ENCODE measurements around the gene ZNF74.

The ZNF74 gene

DNA sequence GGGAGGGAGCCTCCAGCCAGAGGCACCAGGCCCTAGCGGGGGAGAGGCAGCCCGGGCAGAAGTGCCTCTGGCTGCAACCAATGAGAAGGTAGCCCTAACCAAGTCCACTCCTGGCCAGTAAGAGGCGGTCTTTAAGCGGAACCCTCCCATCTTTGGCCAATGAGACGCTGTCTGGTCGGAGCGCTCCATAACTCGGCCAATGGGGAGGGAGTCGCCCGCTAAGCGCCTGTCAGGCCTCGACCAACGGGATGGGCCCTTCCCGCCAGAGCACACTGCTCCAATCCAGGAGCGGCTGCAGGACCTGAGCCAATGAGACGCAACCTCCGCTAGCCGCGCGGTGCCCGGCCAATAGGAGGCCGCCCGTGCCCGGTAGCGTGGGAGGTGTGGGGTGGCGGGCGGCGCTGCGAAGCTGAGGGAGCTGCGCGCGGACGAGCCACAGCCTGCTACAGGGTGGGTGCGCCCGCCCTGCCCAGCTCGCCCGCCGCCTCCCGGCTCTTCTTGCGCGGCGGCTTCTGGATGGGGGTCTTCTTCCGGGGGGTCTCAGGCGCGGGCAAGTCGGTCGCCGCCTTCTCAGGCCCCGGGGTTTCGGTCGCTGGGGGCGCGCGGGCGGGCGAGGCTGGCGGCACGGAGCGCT lies 31.1 kb downstream of the ZNF74 start:
- Mint-ChIP-seq H3K36me3 (ENCODE audit: low read depth) (peaks cover 3% of the 10 kb centered on the region), H3K9me3 (no peaks in the 10 kb centered on the region), H3K27me3 (ENCODE audit: low read depth) (peaks cover 35% of the 10 kb centered on the region), H3K4me3 (peak overlapping the region; percentile 49), H3K4me1 (ENCODE audit: low read depth) (peaks cover 4% of the 10 kb centered on the region), H3K27ac (no peak overlapping the region)
- DNase-seq (ENCODE audit: low spot score): no peak

DNA sequence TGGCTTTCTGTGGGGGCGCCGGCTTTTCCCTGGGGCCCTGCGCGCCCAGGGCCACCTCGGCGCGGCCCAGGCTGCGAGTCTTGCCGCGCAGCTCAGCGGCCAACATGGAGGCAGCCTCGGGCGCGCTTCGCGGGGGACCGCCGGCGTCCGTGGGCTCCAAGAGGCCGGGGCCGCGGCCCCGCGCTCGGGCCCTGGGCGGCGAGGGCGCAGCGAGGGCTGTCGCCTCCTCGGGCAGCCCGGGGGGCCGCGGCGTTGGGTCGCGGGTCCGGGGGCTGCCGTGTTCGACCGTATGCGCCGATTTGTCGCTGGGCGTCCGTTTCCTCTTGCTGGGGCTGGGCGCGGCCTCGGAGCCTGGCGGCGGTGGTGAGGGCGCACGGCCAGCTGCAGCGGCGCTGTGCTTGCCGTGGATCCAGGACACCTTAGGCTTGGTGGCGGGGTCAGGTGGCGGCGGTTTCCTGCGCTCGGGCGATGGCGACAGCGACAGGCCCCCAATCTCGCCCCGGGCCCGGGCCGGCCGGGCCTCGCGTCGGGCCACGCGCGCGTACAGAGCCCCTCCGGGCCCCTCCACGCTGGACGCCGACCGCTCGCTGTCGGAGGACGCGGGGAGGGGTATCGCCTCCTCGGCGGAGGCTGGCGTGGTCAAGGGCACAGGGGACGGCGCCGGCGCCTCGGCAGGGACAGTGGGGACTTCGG lies 31.8 kb downstream of the ZNF74 start:
- DNase-seq (ENCODE audit: low spot score): no peak
- Mint-ChIP-seq H3K27me3 (ENCODE audit: low read depth) (peaks cover 40% of the 10 kb centered on the region), H3K4me3 (no peak overlapping the region), H3K27ac (no peak overlapping the region), H3K36me3 (ENCODE audit: low read depth) (peaks cover 3% of the 10 kb centered on the region), H3K9me3 (no peaks in the 10 kb centered on the region), H3K4me1 (ENCODE audit: low read depth) (peaks cover 4% of the 10 kb centered on the region)

DNA sequence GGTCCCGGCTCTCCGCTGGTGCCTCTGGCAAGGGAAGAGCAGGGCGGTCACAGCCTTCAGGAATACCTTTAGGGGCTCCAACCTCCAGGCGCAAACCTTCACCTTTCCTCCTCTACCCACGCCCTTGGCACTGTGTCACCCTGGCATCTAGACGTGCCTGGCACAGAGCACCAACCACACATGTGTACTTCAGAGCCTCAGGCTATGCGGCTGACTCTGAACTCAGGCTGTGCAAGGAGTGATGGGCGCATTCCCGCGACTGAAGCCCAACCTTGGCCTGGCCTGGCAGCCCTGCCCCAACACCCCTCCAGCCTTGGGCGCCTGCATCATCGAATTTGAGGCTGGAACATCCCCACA lies 32.3 kb downstream of the ZNF74 start:
- no peak overlapping the region for H3K27ac Mint-ChIP-seq
- H3K27me3 Mint-ChIP-seq (ENCODE audit: low read depth): peaks cover 42% of the 10 kb centered on the region
- H3K36me3 Mint-ChIP-seq (ENCODE audit: low read depth): peaks cover 3% of the 10 kb centered on the region
- DNase-seq (ENCODE audit: low spot score): no peak
- H3K9me3 Mint-ChIP-seq: no peaks in the 10 kb centered on the region
- H3K4me1 Mint-ChIP-seq (ENCODE audit: low read depth): peaks cover 4% of the 10 kb centered on the region
- peak overlapping the region; percentile 3 for H3K4me3 Mint-ChIP-seq

DNA sequence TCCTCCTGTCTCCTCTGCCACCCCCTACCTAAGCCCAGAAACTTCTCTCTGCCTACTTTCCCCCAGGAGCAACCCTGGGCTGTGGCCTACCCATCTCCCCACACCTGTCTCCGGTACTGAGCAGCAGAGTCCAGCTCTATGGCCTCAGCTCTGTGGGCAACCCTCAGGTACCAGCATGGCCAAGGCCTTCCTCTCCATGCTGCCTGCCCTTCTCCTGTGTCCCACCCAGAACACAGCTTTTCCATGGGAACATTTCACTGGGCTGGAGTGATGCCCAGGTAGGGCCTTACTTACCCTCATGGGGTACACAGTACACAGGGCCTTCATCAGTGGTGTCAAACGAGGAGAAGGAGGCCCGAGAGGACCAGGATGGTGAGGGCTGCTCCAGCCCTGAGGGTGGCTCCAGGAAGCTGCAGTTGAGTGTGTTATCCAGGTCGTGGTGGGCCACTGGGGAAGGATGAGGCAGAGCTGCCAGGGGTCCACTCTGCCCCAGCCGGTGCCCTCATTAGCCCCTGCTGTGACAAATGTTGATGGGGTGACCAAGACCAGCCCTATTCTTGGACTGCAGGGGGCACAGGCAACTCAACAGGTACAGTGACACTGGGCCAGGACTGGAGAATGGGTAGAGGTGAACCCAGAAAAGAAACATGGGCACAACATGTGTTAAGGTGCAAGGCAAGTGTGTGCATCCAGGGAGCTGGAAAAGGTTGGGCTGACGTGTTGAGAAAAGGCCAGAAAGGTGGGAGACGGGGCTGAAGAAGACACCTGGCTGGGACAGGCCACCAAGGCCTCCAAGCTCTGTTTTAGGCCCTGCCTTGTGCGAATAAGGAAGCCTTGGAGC lies 33.4 kb downstream of the ZNF74 start:
- peaks cover 6% of the 10 kb centered on the region for H3K4me1 Mint-ChIP-seq (ENCODE audit: low read depth)
- no peak for DNase-seq (ENCODE audit: low spot score)
- H3K36me3 Mint-ChIP-seq (ENCODE audit: low read depth): peaks cover 3% of the 10 kb centered on the region
- H3K27ac Mint-ChIP-seq: no peak overlapping the region
- H3K4me3 Mint-ChIP-seq: peak overlapping the region; percentile 26
- H3K9me3 Mint-ChIP-seq: no peaks in the 10 kb centered on the region
- peaks cover 48% of the 10 kb centered on the region for H3K27me3 Mint-ChIP-seq (ENCODE audit: low read depth)

DNA sequence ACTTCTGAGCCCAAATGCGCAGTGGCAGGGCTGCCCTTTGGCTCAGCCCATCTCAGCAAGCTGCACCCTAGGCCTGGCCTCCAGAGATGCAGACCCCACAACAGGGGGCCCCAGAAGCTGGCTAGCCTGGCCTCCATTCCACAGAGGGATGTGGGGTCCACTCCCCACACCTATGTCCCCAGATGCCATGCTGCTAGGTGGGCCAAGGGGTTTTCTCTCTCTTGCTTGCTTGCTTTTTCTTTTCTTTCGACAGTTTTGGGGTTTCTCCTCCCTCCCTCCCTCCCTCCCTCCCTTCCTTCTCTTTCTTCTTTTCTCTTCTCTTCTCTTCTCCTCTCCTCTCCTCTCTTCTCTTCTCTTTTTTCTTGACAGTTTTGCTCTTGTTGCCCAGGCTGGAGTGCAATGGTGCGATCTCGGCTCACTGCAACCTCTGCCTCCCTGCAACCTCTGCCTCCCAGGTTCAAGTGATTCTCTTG lies 34.0 kb downstream of the ZNF74 start:
- Mint-ChIP-seq H3K9me3 (no peaks in the 10 kb centered on the region), H3K4me1 (ENCODE audit: low read depth) (peaks cover 6% of the 10 kb centered on the region), H3K27ac (no peak overlapping the region), H3K4me3 (no peak overlapping the region), H3K36me3 (ENCODE audit: low read depth) (peaks cover 4% of the 10 kb centered on the region), H3K27me3 (ENCODE audit: low read depth) (peaks cover 55% of the 10 kb centered on the region)
- DNase-seq (ENCODE audit: low spot score): no peak

DNA sequence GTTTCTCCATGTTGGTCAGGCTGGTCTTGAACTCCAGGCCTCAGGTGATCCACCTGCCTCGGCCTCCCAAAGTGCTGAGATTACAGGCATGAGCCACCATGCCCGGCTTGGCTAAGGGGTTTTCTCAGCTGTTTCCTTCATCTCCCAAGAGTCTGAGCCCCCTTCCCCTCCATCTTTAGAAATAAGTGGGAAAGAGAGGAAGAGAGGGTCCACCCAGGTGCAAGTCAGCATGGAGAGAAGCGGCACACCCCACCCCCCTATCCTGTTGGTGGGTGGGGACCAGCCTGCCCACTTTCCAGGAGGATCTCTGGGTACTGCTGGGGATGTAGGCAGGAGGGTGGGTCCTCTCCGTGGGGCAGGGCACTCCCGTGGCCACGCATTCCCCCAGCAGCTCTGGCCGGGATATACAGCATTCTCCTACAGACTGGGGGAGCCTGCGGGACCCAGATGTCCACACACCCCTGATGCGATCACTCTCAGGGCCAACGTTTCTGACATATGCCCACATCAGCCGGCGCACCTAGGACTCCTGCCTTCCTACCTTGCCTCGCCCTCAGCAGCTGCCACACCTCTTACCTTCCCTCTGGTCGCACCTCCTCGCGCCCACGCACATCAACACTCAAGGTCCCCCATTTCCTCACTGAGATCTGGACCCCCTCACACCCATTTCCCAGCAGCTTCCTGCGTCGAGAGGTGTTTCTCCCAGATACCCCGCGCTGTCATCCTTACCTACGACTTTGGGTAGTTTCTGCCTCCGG lies 34.7 kb downstream of the ZNF74 start:
- Mint-ChIP-seq H3K36me3 (ENCODE audit: low read depth) (peaks cover 3% of the 10 kb centered on the region), H3K27ac (peak overlapping the region; percentile 64), H3K4me3 (peak overlapping the region; percentile 90), H3K27me3 (ENCODE audit: low read depth) (peaks cover 55% of the 10 kb centered on the region), H3K4me1 (ENCODE audit: low read depth) (peaks cover 6% of the 10 kb centered on the region), H3K9me3 (no peaks in the 10 kb centered on the region)
- no peak for DNase-seq (ENCODE audit: low spot score)

DNA sequence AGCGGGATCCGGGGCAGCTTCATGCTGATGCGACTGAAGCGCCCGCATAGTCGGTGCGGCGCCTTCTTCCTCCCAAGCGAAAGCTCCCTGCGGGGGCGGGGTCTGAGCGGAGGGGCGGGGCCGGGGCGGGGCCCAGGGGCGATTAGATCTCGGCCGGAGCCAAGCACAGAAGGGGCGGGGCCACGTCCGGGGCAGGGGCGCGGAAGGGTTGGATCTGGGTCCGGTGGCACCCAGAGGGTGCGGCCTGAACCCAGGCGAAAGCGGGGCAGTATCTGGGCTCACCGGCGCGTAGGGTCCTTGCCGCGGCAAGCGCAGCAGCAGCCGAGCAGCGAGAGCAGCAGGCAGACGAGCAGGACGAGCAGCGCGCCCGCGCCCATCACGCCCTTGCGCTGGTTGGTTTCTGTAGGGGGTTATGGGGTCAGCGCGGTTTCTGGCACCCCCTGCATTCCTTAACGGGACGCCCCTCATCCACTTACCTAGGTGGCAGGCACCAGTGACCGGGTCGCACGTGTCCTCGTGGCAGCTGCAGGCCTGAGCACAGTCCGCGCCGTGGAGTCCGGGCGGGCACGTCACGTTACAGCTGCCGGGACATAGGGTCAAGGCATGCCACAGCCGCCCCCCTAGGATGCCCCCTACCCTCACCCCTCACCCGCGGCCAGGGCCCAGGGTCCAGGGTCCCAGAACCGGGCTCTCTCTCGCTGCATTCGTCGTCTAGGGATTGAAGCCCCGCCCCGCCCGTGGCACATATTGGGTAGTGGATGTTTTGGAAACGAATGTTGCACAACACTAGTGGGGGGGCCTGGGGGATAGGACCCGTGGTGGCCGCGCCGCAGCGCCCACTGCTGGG lies 35.5 kb downstream of the ZNF74 start:
- Mint-ChIP-seq H3K9me3 (no peaks in the 10 kb centered on the region), H3K27ac (peak overlapping the region; percentile 64), H3K4me1 (ENCODE audit: low read depth) (peaks cover 6% of the 10 kb centered on the region), H3K36me3 (ENCODE audit: low read depth) (peaks cover 3% of the 10 kb centered on the region), H3K27me3 (ENCODE audit: low read depth) (peaks cover 60% of the 10 kb centered on the region), H3K4me3 (peak overlapping the region; percentile 90)
- DNase-seq (ENCODE audit: low spot score): peak; percentile 74

DNA sequence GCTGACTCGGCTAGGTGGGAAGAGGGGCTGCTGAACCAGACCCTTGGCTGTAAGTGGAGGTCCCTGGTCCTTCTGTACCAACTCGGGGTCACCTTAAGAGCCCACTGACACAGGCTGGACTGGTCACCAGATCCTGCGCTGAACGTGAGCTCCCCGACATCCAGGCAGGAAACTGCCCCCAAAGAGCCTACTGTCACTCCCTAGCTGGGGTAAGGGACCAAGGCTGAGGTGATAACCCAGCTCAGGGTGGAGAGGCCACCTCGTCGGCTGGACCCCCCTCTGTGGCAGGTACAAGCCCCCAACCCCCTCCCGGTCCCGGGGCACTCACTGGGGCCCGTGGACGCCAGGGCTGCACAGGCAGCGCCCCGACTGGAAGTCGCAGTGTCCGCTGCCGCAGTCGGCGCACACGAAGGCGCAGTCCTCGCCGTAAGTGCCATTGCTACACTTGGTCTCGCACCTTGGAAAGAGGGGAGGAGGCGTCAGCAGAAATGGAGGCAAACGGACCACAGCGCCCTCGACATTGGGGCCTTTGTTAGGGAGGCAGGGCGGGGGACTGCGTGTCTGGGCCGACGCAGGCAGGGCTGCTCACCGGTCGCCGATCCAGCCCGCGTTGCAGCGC lies 36.3 kb downstream of the ZNF74 start:
- Mint-ChIP-seq H3K4me3 (peak overlapping the region; percentile 90), H3K27ac (no peak overlapping the region), H3K27me3 (ENCODE audit: low read depth) (peaks cover 64% of the 10 kb centered on the region), H3K9me3 (no peaks in the 10 kb centered on the region), H3K36me3 (ENCODE audit: low read depth) (peaks cover 3% of the 10 kb centered on the region), H3K4me1 (ENCODE audit: low read depth) (peaks cover 6% of the 10 kb centered on the region)
- no peak for DNase-seq (ENCODE audit: low spot score)

DNA sequence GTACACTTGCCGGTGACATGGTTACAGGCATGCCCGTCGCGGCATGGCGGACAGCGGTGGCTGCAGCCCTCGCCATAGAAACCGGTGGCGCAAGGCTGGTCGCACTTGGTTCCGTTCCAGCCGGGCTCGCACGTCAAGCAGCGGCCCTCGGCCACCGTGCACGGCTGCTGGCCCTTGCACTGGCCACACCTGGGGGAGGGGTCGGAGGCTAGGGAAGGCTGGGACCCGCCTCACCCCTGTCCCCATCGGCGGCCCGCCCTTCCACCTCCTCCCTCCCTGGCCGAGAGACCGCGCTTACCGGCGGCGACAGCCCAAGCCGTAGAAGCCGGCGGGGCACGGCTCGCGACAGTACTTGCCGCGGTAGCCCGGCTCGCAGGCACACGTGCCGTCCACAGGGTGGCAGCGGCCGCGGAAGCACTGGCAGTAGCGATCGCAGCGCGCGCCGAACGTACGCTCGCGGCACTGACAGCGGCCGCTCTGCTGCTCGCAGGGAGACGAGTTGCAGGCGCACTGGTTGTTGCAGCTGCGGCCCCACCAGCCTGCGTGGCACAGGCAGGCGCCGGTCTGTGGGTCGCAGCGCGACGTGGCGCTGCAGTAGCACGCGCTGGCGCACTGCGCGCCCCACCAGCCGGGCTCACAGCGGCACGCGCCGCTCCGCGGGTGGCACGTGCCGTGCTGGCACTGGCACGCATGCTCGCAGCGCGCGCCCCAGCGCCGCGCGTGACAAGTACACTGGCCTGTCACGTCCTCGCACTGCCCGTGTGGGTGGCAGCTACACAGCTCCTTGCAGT lies 37.0 kb downstream of the ZNF74 start:
- no peak overlapping the region for H3K27ac Mint-ChIP-seq
- H3K9me3 Mint-ChIP-seq: no peaks in the 10 kb centered on the region
- H3K36me3 Mint-ChIP-seq (ENCODE audit: low read depth): peaks cover 3% of the 10 kb centered on the region
- peak overlapping the region; percentile 60 for H3K4me3 Mint-ChIP-seq
- H3K4me1 Mint-ChIP-seq (ENCODE audit: low read depth): peaks cover 6% of the 10 kb centered on the region
- peak; percentile 49 for DNase-seq (ENCODE audit: low spot score)
- peaks cover 71% of the 10 kb centered on the region for H3K27me3 Mint-ChIP-seq (ENCODE audit: low read depth)

DNA sequence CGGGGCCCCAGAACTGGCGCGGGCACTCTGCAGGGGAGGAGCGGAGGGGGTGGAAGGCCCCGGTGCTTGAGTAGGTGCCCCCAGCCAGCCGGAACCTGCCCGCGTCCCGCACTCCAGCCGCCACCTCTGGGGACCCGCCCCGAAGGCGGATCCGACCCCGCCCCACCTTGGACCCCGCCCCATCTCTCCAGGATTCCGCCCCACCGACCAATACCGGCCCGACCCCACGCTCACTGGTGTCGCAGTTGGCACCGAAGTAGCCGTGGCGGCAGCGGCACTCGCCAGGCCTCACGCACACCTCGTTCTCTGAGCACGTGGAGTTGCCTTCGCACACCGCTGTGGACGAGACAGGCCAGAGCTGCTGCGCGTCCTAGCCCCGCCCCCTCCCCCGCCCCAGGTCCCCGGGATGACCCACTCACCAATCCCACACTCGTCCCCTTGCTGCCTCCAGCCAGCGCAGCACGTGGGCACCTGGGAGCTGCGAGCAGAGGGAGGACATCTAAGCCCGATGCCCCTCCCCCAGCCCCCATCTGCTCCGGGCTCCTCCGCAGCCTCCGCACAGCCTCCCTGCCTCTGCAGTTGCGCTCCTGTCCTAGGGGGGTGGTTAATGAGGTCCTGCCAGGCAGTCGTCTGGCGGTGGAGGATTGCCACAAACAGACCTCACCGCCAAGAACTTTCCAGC lies 37.7 kb downstream of the ZNF74 start:
- no peak overlapping the region for H3K27ac Mint-ChIP-seq
- H3K9me3 Mint-ChIP-seq: no peaks in the 10 kb centered on the region
- DNase-seq (ENCODE audit: low spot score): no peak
- H3K36me3 Mint-ChIP-seq (ENCODE audit: low read depth): peaks cover 3% of the 10 kb centered on the region
- H3K4me3 Mint-ChIP-seq: peak overlapping the region; percentile 69
- peaks cover 6% of the 10 kb centered on the region for H3K4me1 Mint-ChIP-seq (ENCODE audit: low read depth)
- H3K27me3 Mint-ChIP-seq (ENCODE audit: low read depth): peaks cover 70% of the 10 kb centered on the region

DNA sequence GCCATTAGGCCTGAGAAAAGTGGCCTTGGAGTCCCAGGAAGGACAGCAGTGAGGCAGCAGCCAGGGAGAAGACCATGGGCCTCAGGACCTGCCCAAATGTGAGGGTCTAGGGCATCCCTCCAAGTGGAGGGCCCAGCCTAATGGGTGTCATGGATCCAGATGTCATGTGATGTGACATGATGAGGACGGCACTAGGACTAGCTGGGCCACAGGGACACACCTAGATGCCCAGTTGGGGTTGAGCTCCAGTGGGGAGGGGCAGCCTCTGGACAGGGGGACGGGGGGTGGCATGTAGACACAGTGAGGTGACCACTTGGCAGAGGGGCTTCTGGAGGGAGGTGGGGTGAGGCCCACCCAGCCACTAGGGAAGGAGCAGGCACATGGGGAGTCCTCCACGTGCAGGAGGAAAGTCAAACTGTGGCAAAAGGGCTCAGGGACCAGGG lies 38.3 kb downstream of the ZNF74 start:
- DNase-seq (ENCODE audit: low spot score): no peak
- Mint-ChIP-seq H3K4me1 (ENCODE audit: low read depth) (peaks cover 10% of the 10 kb centered on the region), H3K4me3 (peak overlapping the region; percentile 69), H3K9me3 (no peaks in the 10 kb centered on the region), H3K27ac (no peak overlapping the region), H3K36me3 (ENCODE audit: low read depth) (peaks cover 3% of the 10 kb centered on the region), H3K27me3 (ENCODE audit: low read depth) (peaks cover 70% of the 10 kb centered on the region)

DNA sequence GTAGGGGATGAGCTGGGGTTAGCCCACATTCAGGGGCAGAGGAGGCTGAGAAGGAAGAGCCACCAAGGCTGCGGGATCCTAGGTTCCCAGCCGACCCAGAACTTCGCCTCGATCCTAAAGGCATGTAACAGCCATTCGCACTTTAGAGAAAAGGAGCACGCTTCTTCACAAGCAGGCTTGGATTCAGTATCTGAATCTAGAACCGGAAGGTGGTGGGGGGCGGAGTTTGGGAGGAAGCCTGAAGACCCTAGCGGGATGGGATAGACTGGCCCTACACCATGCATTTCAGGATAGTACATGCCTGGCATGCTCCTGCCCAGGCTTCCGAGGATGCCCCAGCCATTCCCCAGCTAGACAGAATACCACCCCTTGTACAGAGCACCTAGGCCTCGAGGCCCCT lies 39.2 kb downstream of the ZNF74 start:
- Mint-ChIP-seq H3K9me3 (no peaks in the 10 kb centered on the region), H3K4me1 (ENCODE audit: low read depth) (peaks cover 10% of the 10 kb centered on the region), H3K4me3 (no peak overlapping the region), H3K27me3 (ENCODE audit: low read depth) (peaks cover 68% of the 10 kb centered on the region), H3K36me3 (ENCODE audit: low read depth) (peaks cover 3% of the 10 kb centered on the region), H3K27ac (no peak overlapping the region)
- DNase-seq (ENCODE audit: low spot score): no peak
